MM.1S (cell line): ENCODE results near the gene EFHD2.

Experiments
- DNase-seq: peaks from one replicate; pipeline ENCODE4 v3.0.0-alpha.2; 2015
- H2AFZ ChIP-seq: fragments of 300-600 bp; sonication (generic); 2 replicates; pipeline ENCODE4 v1.6.0; 2016; ENCODE audit warnings: antibody characterized with exemption, low read length
- H3F3A ChIP-seq: fragments of 300-600 bp; sonication (generic); 2 replicates; pipeline ENCODE4 v1.6.1; 2016; ENCODE audit warnings: mild to moderate bottlenecking, antibody characterized with exemption, low read length, moderate library complexity, mixed read lengths; ENCODE audit not compliant: insufficient read depth
- H3K27ac ChIP-seq: fragments of 300-600 bp; sonication (generic); 2 replicates; pipeline ENCODE4 v1.5.1; 2016; ENCODE audit warnings: mild to moderate bottlenecking, low read length
- H3K27me3 ChIP-seq: fragments of 300-600 bp; sonication (generic); replicated peaks from 2 replicates; pipeline ENCODE4 v1.6.0; 2016; ENCODE audit warnings: low read length; ENCODE audit not compliant: insufficient read depth
- H3K36me3 ChIP-seq: fragments of 300-600 bp; sonication (generic); replicated peaks from 2 replicates; pipeline ENCODE4 v1.6.1; 2016; ENCODE audit warnings: mild to moderate bottlenecking, low read length, mixed read lengths; ENCODE audit not compliant: insufficient read depth
- H3K4me1 ChIP-seq: fragments of 300-600 bp; sonication (generic); 2 replicates; pipeline ENCODE4 v1.6.1; 2016; ENCODE audit warnings: low read length, mixed read lengths
- H3K4me2 ChIP-seq: fragments of 300-600 bp; sonication (generic); 2 replicates; pipeline ENCODE4 v1.6.0; 2016; ENCODE audit warnings: low read depth, low read length
- H3K4me3 ChIP-seq: fragments of 300-600 bp; sonication (generic); 2 replicates; pipeline ENCODE4 v1.5.1; 2016; ENCODE audit warnings: low read length, mixed read lengths
- H3K79me2 ChIP-seq: fragments of 300-600 bp; sonication (generic); 2 replicates; pipeline ENCODE4 v1.6.1; 2016; ENCODE audit warnings: mixed run types, low read length, mixed read lengths
- H3K9ac ChIP-seq: fragments of 300-600 bp; sonication (generic); 2 replicates; pipeline ENCODE4 v1.6.1; 2016; ENCODE audit warnings: low read length, mixed read lengths
- H3K9me2 ChIP-seq: fragments of 300-600 bp; sonication (generic); replicated peaks from 2 replicates; pipeline ENCODE4 v1.6.1; 2016; ENCODE audit warnings: mild to moderate bottlenecking, low read length, mixed read lengths; ENCODE audit not compliant: insufficient read depth
- H3K9me3 ChIP-seq: fragments of 300-600 bp; sonication (generic); replicated peaks from 2 replicates; pipeline ENCODE4 v1.6.1; 2016; ENCODE audit warnings: mild to moderate bottlenecking, low read length, mixed read lengths; ENCODE audit not compliant: insufficient read depth
- H4K20me1 ChIP-seq: fragments of 300-600 bp; sonication (generic); 2 replicates; pipeline ENCODE4 v1.6.1; 2016; ENCODE audit warnings: mild to moderate bottlenecking, low read length, moderate library complexity, mixed read lengths; ENCODE audit not compliant: insufficient read depth
- EZH2 ChIP-seq: fragments of 300-600 bp; sonication (generic); optimal IDR thresholded peaks from 2 replicates; pipeline ENCODE3; 2017; ENCODE audit warnings: low read depth, mild to moderate bottlenecking, antibody characterized with exemption, low read length, mixed read lengths
- EZH2phosphoT487 ChIP-seq: fragments of 300-600 bp; sonication (generic); IDR thresholded peaks from 2 replicates; pipeline ENCODE4 v1.6.1; 2018; ENCODE audit warnings: antibody characterized with exemption, low read length
- TF ChIP-seq, protein P1 (sequence below): fragments of 300-600 bp; sonication (generic); IDR thresholded peaks from 2 replicates; pipeline ENCODE4 v1.5.1; 2016; ENCODE audit warnings: antibody characterized with exemption, low read length, mixed read lengths

Gene EFHD2

DNA sequence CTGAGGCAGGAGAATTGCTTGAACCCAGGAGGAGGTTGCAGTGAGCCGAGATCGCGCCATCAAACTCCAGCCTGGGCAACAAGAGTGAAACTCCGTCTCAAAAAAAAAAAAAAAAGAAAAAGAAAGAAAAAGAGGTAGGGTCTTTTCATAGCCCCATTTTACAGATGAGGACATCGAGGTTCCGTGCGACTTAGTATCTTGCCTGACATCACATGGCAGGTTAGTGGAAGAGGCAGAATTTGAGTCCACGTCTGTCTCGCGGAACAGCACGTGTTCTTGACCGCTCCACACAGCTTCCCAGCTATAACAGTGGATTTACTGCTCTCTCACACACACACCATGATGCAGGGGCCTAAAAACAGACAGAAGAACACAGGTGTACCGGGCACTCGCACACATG, 29.6 kb downstream of the EFHD2 start:
- no peaks in the 10 kb centered on the region for H3F3A ChIP-seq
- no peak overlapping the region for H3K27ac ChIP-seq
- H3K9me3 ChIP-seq = no peaks in the 10 kb centered on the region
- no peaks in the 10 kb centered on the region for H3K9me2 ChIP-seq
- no peak for DNase-seq
- no peaks in the 10 kb centered on the region for H3K36me3 ChIP-seq
- H3K4me1 ChIP-seq = no peaks in the 10 kb centered on the region
- H3K9ac ChIP-seq = no peak overlapping the region
- no peak overlapping the region for H2AFZ ChIP-seq
- H4K20me1 ChIP-seq = no peaks in the 10 kb centered on the region
- H3K27me3 ChIP-seq = no peaks in the 10 kb centered on the region
- no peak overlapping the region for H3K4me2 ChIP-seq
- no peak overlapping the region for H3K4me3 ChIP-seq
- TF ChIP-seq EZH2phosphoT487 (no peak), EZH2 (no peak)
- TF ChIP-seq, protein P1, sequence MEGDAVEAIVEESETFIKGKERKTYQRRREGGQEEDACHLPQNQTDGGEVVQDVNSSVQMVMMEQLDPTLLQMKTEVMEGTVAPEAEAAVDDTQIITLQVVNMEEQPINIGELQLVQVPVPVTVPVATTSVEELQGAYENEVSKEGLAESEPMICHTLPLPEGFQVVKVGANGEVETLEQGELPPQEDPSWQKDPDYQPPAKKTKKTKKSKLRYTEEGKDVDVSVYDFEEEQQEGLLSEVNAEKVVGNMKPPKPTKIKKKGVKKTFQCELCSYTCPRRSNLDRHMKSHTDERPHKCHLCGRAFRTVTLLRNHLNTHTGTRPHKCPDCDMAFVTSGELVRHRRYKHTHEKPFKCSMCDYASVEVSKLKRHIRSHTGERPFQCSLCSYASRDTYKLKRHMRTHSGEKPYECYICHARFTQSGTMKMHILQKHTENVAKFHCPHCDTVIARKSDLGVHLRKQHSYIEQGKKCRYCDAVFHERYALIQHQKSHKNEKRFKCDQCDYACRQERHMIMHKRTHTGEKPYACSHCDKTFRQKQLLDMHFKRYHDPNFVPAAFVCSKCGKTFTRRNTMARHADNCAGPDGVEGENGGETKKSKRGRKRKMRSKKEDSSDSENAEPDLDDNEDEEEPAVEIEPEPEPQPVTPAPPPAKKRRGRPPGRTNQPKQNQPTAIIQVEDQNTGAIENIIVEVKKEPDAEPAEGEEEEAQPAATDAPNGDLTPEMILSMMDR = no peak
- H3K79me2 ChIP-seq = no peaks in the 10 kb centered on the region

DNA sequence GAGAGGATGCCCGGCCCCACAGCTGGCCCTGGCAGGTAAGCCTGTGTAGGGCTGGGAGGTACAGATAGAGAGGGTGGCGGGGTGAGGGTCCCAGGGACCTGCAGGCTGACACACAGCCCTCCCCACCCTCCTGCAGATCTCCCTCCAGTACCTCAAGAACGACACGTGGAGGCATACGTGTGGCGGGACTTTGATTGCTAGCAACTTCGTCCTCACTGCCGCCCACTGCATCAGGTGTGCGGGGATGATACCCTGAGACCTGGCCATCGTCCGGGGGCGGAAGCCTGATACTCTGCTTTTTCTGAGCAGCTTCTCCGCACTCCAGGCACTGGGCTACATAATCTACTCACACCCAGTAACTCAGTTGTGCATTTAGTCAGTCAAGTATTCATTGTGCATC, 30.7 kb downstream of the EFHD2 start:
- DNase-seq = no peak
- Histone ChIP-seq H3K9me2 (no peaks in the 10 kb centered on the region), H3K4me2 (no peak overlapping the region), H3K79me2 (no peaks in the 10 kb centered on the region), H3K36me3 (no peaks in the 10 kb centered on the region), H2AFZ (no peak overlapping the region), H3F3A (no peaks in the 10 kb centered on the region), H3K27me3 (no peaks in the 10 kb centered on the region), H3K9ac (no peak overlapping the region), H3K4me1 (no peaks in the 10 kb centered on the region), H3K27ac (no peak overlapping the region), H3K4me3 (no peak overlapping the region), H4K20me1 (no peaks in the 10 kb centered on the region), H3K9me3 (no peaks in the 10 kb centered on the region)
- TF ChIP-seq EZH2phosphoT487 = no peak
- TF ChIP-seq, protein P1 = no peak
- no peak for TF ChIP-seq EZH2

DNA sequence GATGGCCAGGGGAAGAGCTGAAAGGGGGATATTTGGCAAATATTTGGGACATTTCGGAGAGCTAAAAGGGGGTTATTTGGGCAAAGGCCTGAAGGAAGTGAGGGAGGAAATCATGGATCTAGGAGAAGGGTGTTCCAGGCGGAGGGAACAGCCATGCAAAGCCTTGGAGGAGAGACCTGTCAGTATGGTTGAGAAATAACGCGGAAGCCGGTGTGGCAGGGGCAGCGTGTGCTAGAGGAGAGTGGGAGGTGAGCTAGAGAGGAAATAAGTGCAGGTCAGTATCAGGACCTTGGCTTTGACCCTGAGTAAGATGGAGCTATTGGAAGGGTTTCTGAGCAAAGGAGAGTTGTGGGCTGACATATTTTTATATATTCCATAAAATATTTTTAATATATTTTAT, 31.6 kb downstream of the EFHD2 start:
- no peaks in the 10 kb centered on the region for H3K9me3 ChIP-seq
- no peaks in the 10 kb centered on the region for H4K20me1 ChIP-seq
- no peak for DNase-seq
- no peak overlapping the region for H3K4me3 ChIP-seq
- no peaks in the 10 kb centered on the region for H3K4me1 ChIP-seq
- no peaks in the 10 kb centered on the region for H3F3A ChIP-seq
- H3K9me2 ChIP-seq = no peaks in the 10 kb centered on the region
- H2AFZ ChIP-seq = no peak overlapping the region
- H3K27ac ChIP-seq = no peak overlapping the region
- H3K36me3 ChIP-seq = no peaks in the 10 kb centered on the region
- no peak overlapping the region for H3K4me2 ChIP-seq
- TF ChIP-seq EZH2phosphoT487 = no peak
- no peak for TF ChIP-seq EZH2
- TF ChIP-seq, protein P1 = no peak
- H3K9ac ChIP-seq = no peak overlapping the region
- no peaks in the 10 kb centered on the region for H3K79me2 ChIP-seq
- H3K27me3 ChIP-seq = no peaks in the 10 kb centered on the region
